ENCODE measurements around the gene CD9. TPM values are rescaled to one million over a fixed set of nuclear protein-coding genes. Genes with fewer than 3 reads are reported as not detected.

The CD9 gene
- polyA plus RNA-seq, 1 donor from 2014 or later: not detected

- Histone ChIP-seq H3K36me3 (ENCODE audit: insufficient read depth, low read length) (no peaks in the 10 kb centered on the region), H3K27ac (ENCODE audit: low read length) (no peak overlapping the region), H4K20me1 (ENCODE audit: insufficient read depth) (no peaks in the 10 kb centered on the region), H2AFZ (ENCODE audit: low read depth, low read length) (no peak overlapping the region), H3K4me3 (ENCODE audit: low read length) (no peak overlapping the region), H3K27me3 (ENCODE audit: insufficient read depth, low read depth, low read length) (no peaks in the 10 kb centered on the region), H3K9me3 (ENCODE audit: low read length) (no peaks in the 10 kb centered on the region), H3K79me2 (replicated peaks; ENCODE audit: insufficient read depth, low read length) (no peaks in the 10 kb centered on the region), H3K9ac (ENCODE audit: low read length) (no peak overlapping the region), H3K4me2 (ENCODE audit: low read length) (no peak overlapping the region), H3F3A (ENCODE audit: insufficient read depth, low read length, poor library complexity, severe bottlenecking) (no peaks in the 10 kb centered on the region), H3K9me2 (ENCODE audit: insufficient read depth, low read length) (no peaks in the 10 kb centered on the region)
- TF ChIP-seq MXI1 (conservative IDR thresholded peaks at IDR 0.05; ENCODE audit: poor library complexity, severe bottlenecking) (no peak), EP300 (conservative IDR thresholded peaks at IDR 0.05; ENCODE audit: poor library complexity, severe bottlenecking) (no peak), RAD21 (conservative IDR thresholded peaks at IDR 0.05) (no peak), EZH2 (IDR thresholded peaks at IDR 0.05; ENCODE audit: borderline replicate concordance, insufficient read depth, low read length, poor library complexity, severe bottlenecking) (no peak), SMC3 (conservative IDR thresholded peaks at IDR 0.05; ENCODE audit: poor library complexity) (no peak), TAF1 (IDR thresholded peaks at IDR 0.05; ENCODE audit: low read depth) (no peak), CTCF (IDR thresholded peaks at IDR 0.05; ENCODE audit: poor library complexity, severe bottlenecking) (no peak), POLR2AphosphoS5 (IDR thresholded peaks at IDR 0.05) (no peak), REST (IDR thresholded peaks at IDR 0.05; ENCODE audit: borderline replicate concordance) (no peak)
These were observed 13.8 kb downstream of the CD9 start for GRCh38 chr12:6213969-6214368.

GRCh38 chr12:6214633-6215032 is 14.4 kb downstream of the CD9 start:
- Histone ChIP-seq H3K4me3 (ENCODE audit: low read length) (no peak overlapping the region), H3K9ac (ENCODE audit: low read length) (no peak overlapping the region), H3K27me3 (ENCODE audit: insufficient read depth, low read depth, low read length) (no peaks in the 10 kb centered on the region), H3K36me3 (ENCODE audit: insufficient read depth, low read length) (no peaks in the 10 kb centered on the region), H3K9me2 (ENCODE audit: insufficient read depth, low read length) (no peaks in the 10 kb centered on the region), H3K9me3 (ENCODE audit: low read length) (no peaks in the 10 kb centered on the region), H3K4me2 (ENCODE audit: low read length) (no peak overlapping the region), H4K20me1 (ENCODE audit: insufficient read depth) (no peaks in the 10 kb centered on the region), H3K79me2 (replicated peaks; ENCODE audit: insufficient read depth, low read length) (no peaks in the 10 kb centered on the region), H3K27ac (ENCODE audit: low read length) (no peak overlapping the region), H2AFZ (ENCODE audit: low read depth, low read length) (no peak overlapping the region), H3F3A (ENCODE audit: insufficient read depth, low read length, poor library complexity, severe bottlenecking) (no peaks in the 10 kb centered on the region)
- TF ChIP-seq RAD21 (conservative IDR thresholded peaks at IDR 0.05): no peak
- no peak for TF ChIP-seq SMC3 (conservative IDR thresholded peaks at IDR 0.05; ENCODE audit: poor library complexity)
- no peak for TF ChIP-seq POLR2AphosphoS5 (IDR thresholded peaks at IDR 0.05)
- TF ChIP-seq EZH2 (IDR thresholded peaks at IDR 0.05; ENCODE audit: borderline replicate concordance, insufficient read depth, low read length, poor library complexity, severe bottlenecking): no peak
